Measurements from ENCODE around the gene RBM5. TPM values are rescaled to one million over a fixed set of nuclear protein-coding genes. Genes with fewer than 3 reads are reported as not detected.

Gene RBM5
- total RNA-seq, 1 experiment from 2014 or later, result 128 TPM

- no peak for ATAC-seq
- Histone ChIP-seq H3K9me2 (replicated peaks; ENCODE audit: low read length) (no peaks in the 10 kb centered on the region), H4K20me1 (ENCODE audit: low read length) (no peaks in the 10 kb centered on the region), H3K4me3 (ENCODE audit: low read length) (no peak overlapping the region), H3K9ac (ENCODE audit: low read length) (no peak overlapping the region), H3K36me3 (ENCODE audit: low read depth, low read length) (no peaks in the 10 kb centered on the region), H3K27ac (ENCODE audit: low read length) (no peak overlapping the region), H3F3A (ENCODE audit: low read length, unreplicated experiment) (no peaks in the 10 kb centered on the region), H3K4me1 (ENCODE audit: insufficient read depth, low read length) (peaks cover 3% of the 10 kb centered on the region; the same call in 1 of the 2 replicates), H3K27me3 (ENCODE audit: low read length) (no peaks in the 10 kb centered on the region), H3K4me2 (ENCODE audit: low read length) (no peak overlapping the region), H2AFZ (ENCODE audit: low read length) (no peak overlapping the region), H3K9me3 (ENCODE audit: low read length) (no peaks in the 10 kb centered on the region), H3K79me2 (ENCODE audit: low read length) (no peaks in the 10 kb centered on the region)
- CTCF ChIA-PET, result no interaction called here
- no TSS peak for BruUV-seq (replicated peaks)
- intact Hi-C loops (cut with micrococcal nuclease), result no loop called here
- TF ChIP-seq EZH2phosphoT487 (IDR thresholded peaks at IDR 0.05; ENCODE audit: borderline replicate concordance, low read length), result no peak
- no peak for TF ChIP-seq EZH2 (IDR thresholded peaks at IDR 0.05; ENCODE audit: low read length, unreplicated experiment)
- no peak for TF ChIP-seq CTCF (conservative IDR thresholded peaks at IDR 0.05; ENCODE audit: low read depth, low read length)
- POLR2A ChIA-PET (ENCODE audit: unreplicated experiment), result no interaction called here
- DNase-seq, result no peak
Observed at GRCh38 chr3:50150404-50150750, 61.7 kb downstream of the RBM5 start.

- ChIA-PET CTCF (no interaction called here), POLR2A (ENCODE audit: unreplicated experiment) (no interaction called here)
- H2AFZ ChIP-seq (ENCODE audit: low read length), result no peak overlapping the region
- BruUV-seq (replicated peaks), result no TSS peak
- no peak overlapping the region for H3K9ac ChIP-seq (ENCODE audit: low read length)
- H3K27ac ChIP-seq (ENCODE audit: low read length), result no peak overlapping the region
- no peaks in the 10 kb centered on the region for H3F3A ChIP-seq (ENCODE audit: low read length, unreplicated experiment)
- intact Hi-C loops (cut with micrococcal nuclease), result no loop called here
- no peaks in the 10 kb centered on the region for H3K36me3 ChIP-seq (ENCODE audit: low read depth, low read length)
- no peak overlapping the region for H3K4me2 ChIP-seq (ENCODE audit: low read length)
- no peak overlapping the region for H3K4me3 ChIP-seq (ENCODE audit: low read length)
- peaks cover 7% of the 10 kb centered on the region for H3K79me2 ChIP-seq (ENCODE audit: low read length)
- no peaks in the 10 kb centered on the region for H3K27me3 ChIP-seq (ENCODE audit: low read length)
- DNase-seq, result no peak
- ATAC-seq, result no peak
- peaks cover 7% of the 10 kb centered on the region; the same call in 1 of the 2 replicates for H3K4me1 ChIP-seq (ENCODE audit: insufficient read depth, low read length)
- no peak for TF ChIP-seq CTCF (conservative IDR thresholded peaks at IDR 0.05; ENCODE audit: low read depth, low read length)
- no peak for TF ChIP-seq EZH2phosphoT487 (IDR thresholded peaks at IDR 0.05; ENCODE audit: borderline replicate concordance, low read length)
- TF ChIP-seq EZH2 (IDR thresholded peaks at IDR 0.05; ENCODE audit: low read length, unreplicated experiment), result no peak
- no peaks in the 10 kb centered on the region for H3K9me2 ChIP-seq (replicated peaks; ENCODE audit: low read length)
- H3K9me3 ChIP-seq (ENCODE audit: low read length), result no peaks in the 10 kb centered on the region
- H4K20me1 ChIP-seq (ENCODE audit: low read length), result 0 out of 2 replicates have a peak, but pooled peaks cover 4% of the 10 kb centered on the region
Observed at GRCh38 chr3:50150863-50151686, 62.4 kb downstream of the RBM5 start.

- H3K27ac ChIP-seq (ENCODE audit: low read length), result no peak overlapping the region
- no peaks in the 10 kb centered on the region for H3K27me3 ChIP-seq (ENCODE audit: low read length)
- 0 out of 2 replicates have a peak, but pooled peaks cover 10% of the 10 kb centered on the region for H4K20me1 ChIP-seq (ENCODE audit: low read length)
- ATAC-seq, result no peak
- no TSS peak for BruUV-seq (replicated peaks)
- no peaks in the 10 kb centered on the region for H3K36me3 ChIP-seq (ENCODE audit: low read depth, low read length)
- H2AFZ ChIP-seq (ENCODE audit: low read length), result no peak overlapping the region
- H3K9me3 ChIP-seq (ENCODE audit: low read length), result no peaks in the 10 kb centered on the region
- H3K79me2 ChIP-seq (ENCODE audit: low read length), result peaks cover 13% of the 10 kb centered on the region
- H3K9ac ChIP-seq (ENCODE audit: low read length), result no peak overlapping the region
- peaks cover 13% of the 10 kb centered on the region; the same call in 1 of the 2 replicates for H3K4me1 ChIP-seq (ENCODE audit: insufficient read depth, low read length)
- no peak overlapping the region for H3K4me2 ChIP-seq (ENCODE audit: low read length)
- no peak for TF ChIP-seq EZH2 (IDR thresholded peaks at IDR 0.05; ENCODE audit: low read length, unreplicated experiment)
- no peak for TF ChIP-seq CTCF (conservative IDR thresholded peaks at IDR 0.05; ENCODE audit: low read depth, low read length)
- no peak for TF ChIP-seq EZH2phosphoT487 (IDR thresholded peaks at IDR 0.05; ENCODE audit: borderline replicate concordance, low read length)
- intact Hi-C loops (cut with micrococcal nuclease), result no loop called here
- POLR2A ChIA-PET (ENCODE audit: unreplicated experiment), result no interaction called here
- H3K9me2 ChIP-seq (replicated peaks; ENCODE audit: low read length), result no peaks in the 10 kb centered on the region
- CTCF ChIA-PET, result no interaction called here
- H3K4me3 ChIP-seq (ENCODE audit: low read length), result no peak overlapping the region
- no peak for DNase-seq
- H3F3A ChIP-seq (ENCODE audit: low read length, unreplicated experiment), result no peaks in the 10 kb centered on the region
Observed at GRCh38 chr3:50151728-50152127, 63.0 kb downstream of the RBM5 start.

All from PC-3 (cell line).